HEK293 (cell line): ENCODE measurements around the gene ENAH.
A peak's percentile ranks its signal among the peaks of the same experiment; 100 is the strongest.

ENCODE experiments used
- FEZF1 ChIP-seq: fragments of 450-650 bp; formaldehyde crosslinking; IDR thresholded peaks from 2 replicates; pipeline ENCODE4 v1.5.1; 2016; ENCODE audit warnings: missing biosample characterization, missing genetic modification characterization
- RBAK ChIP-seq: fragments of 450-650 bp; formaldehyde crosslinking; IDR thresholded peaks from 2 replicates; pipeline ENCODE4 v1.5.1; 2016; ENCODE audit warnings: missing biosample characterization, missing genetic modification characterization
- ZEB2 ChIP-seq: fragments of 450-650 bp; formaldehyde crosslinking; IDR thresholded peaks from 2 replicates; pipeline ENCODE4 v1.5.1; 2016; ENCODE audit warnings: missing biosample characterization, missing genetic modification characterization
- ZFP69B ChIP-seq: fragments of 450-650 bp; formaldehyde crosslinking; IDR thresholded peaks from 2 replicates; pipeline ENCODE4 v1.5.1; 2016; ENCODE audit warnings: missing biosample characterization, missing genetic modification characterization
- ZNF184 ChIP-seq: fragments of 450-650 bp; IDR thresholded peaks from 2 replicates; pipeline ENCODE4 v1.5.1; 2018; ENCODE audit warnings: missing biosample characterization, mild to moderate bottlenecking, missing genetic modification characterization
- ZNF266 ChIP-seq: fragments of 450-650 bp; formaldehyde crosslinking; IDR thresholded peaks from 2 replicates; pipeline ENCODE4 v1.5.1; 2016; ENCODE audit warnings: missing biosample characterization, missing genetic modification characterization, low read depth
- ZNF324 ChIP-seq: fragments of 450-650 bp; formaldehyde crosslinking; IDR thresholded peaks from 2 replicates; pipeline ENCODE4 v1.5.1; 2016; ENCODE audit warnings: missing biosample characterization, missing genetic modification characterization
- ZNF335 ChIP-seq: fragments of 450-650 bp; formaldehyde crosslinking; conservative IDR thresholded peaks from 2 replicates; pipeline ENCODE4 v1.5.1; 2016; ENCODE audit warnings: missing biosample characterization, missing genetic modification characterization
- ZNF391 ChIP-seq: fragments of 450-650 bp; formaldehyde crosslinking; IDR thresholded peaks from 2 replicates; pipeline ENCODE4 v1.5.1; 2016; ENCODE audit warnings: low read depth, missing biosample characterization, missing genetic modification characterization, borderline replicate concordance
- ZNF394 ChIP-seq: fragments of 450-650 bp; formaldehyde crosslinking; IDR thresholded peaks from 2 replicates; pipeline ENCODE4 v1.5.1; 2016; ENCODE audit warnings: missing biosample characterization, missing genetic modification characterization, mild to moderate bottlenecking, moderate library complexity, borderline replicate concordance
- ZNF433 ChIP-seq: fragments of 450-650 bp; formaldehyde crosslinking; IDR thresholded peaks from 2 replicates; pipeline ENCODE4 v1.5.1; 2016; ENCODE audit warnings: missing biosample characterization, missing genetic modification characterization, low read depth
- ZNF629 ChIP-seq: fragments of 450-650 bp; formaldehyde crosslinking; IDR thresholded peaks from 2 replicates; pipeline ENCODE4 v1.5.1; 2017; ENCODE audit warnings: missing biosample characterization, missing genetic modification characterization
- ZNF843 ChIP-seq: fragments of 450-650 bp; formaldehyde crosslinking; IDR thresholded peaks from 2 replicates; pipeline ENCODE4 v1.5.1; 2016; ENCODE audit warnings: missing biosample characterization, missing genetic modification characterization
- TF ChIP-seq, protein P1 (sequence below): fragments of 450-650 bp; formaldehyde crosslinking; IDR thresholded peaks from 2 replicates; pipeline ENCODE4 v1.5.1; 2017; ENCODE audit warnings: missing biosample characterization, missing genetic modification characterization
- TF ChIP-seq, protein P2 (sequence below): fragments of 450-650 bp; formaldehyde crosslinking; IDR thresholded peaks from 2 replicates; pipeline ENCODE4 v1.5.1; 2016; ENCODE audit warnings: missing biosample characterization, missing genetic modification characterization
- TF ChIP-seq, protein P3 (sequence below): fragments of 450-650 bp; formaldehyde crosslinking; IDR thresholded peaks from 2 replicates; pipeline ENCODE4 v1.5.1; 2016; ENCODE audit warnings: missing biosample characterization, missing genetic modification characterization
- TF ChIP-seq, protein P4 (sequence below): fragments of 450-650 bp; formaldehyde crosslinking; IDR thresholded peaks from 2 replicates; pipeline ENCODE4 v1.5.1; 2016; ENCODE audit warnings: missing biosample characterization, missing genetic modification characterization
- TF ChIP-seq, protein P5 (sequence below): fragments of 450-650 bp; formaldehyde crosslinking; conservative IDR thresholded peaks from 2 replicates; pipeline ENCODE4 v1.5.1; 2016; ENCODE audit warnings: low read depth, missing biosample characterization, missing genetic modification characterization
- TF ChIP-seq, protein P6 (sequence below): fragments of 450-650 bp; formaldehyde crosslinking; IDR thresholded peaks from 2 replicates; pipeline ENCODE4 v1.5.1; 2017; ENCODE audit warnings: missing biosample characterization, mild to moderate bottlenecking, missing genetic modification characterization, moderate library complexity
- TF ChIP-seq, protein P7 (sequence below): fragments of 450-650 bp; formaldehyde crosslinking; IDR thresholded peaks from 2 replicates; pipeline ENCODE4 v1.5.1; 2016; ENCODE audit warnings: missing biosample characterization, missing genetic modification characterization

Gene ENAH

DNA sequence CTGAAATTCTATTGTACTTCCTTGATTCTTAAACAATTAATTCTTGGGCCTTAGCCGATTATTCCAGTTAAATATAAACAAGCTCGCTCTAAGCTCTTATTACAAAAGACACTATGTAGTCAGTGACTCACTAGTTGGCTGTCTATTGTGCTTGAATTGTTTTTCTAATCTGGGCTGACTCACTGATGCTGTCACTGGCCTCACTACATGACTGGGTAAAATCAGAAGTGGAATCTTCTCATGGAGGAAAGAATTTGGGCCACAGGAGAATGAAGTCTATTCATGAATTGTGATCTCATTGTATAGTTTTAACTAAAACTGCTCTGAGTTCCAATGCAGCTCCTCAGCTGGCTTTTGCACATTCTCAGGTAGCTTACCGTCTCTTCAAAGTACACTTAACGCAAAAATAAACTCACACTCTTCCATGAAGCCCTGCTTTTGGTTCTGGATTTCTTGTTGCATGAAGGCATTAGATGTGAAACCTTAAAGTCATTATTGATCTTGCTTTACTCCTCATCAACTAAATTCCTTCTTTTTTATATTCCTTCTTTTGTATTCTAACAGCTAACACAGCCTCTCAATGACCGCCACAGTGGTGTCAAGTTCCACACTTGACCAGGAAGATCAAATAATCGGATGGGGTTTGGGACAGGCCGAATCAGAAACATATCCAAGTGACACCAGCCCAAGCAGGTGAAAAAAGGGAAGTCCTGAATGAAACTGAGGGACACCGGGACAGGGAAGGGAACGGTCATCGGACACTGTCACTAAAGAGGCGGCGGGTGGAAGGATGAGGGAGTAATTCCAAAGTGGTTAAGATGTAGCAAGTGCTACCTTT is 144.2 kb downstream of the ENAH start (continued):
- TF ChIP-seq ZNF843 (peak; percentile 66), ZNF184 (tag by site-specific recombination) (peak; percentile 97), ZNF324 (tag by site-specific recombination) (peak; percentile 80), ZNF391 (tag by site-specific recombination) (peak; percentile 71; the same call in 1 of the 2 replicates), ZNF433 (tag by site-specific recombination) (no peak), RBAK (tag by site-specific recombination) (no peak), ZNF394 (tag by site-specific recombination) (peak; percentile 62), ZFP69B (tag by site-specific recombination) (peak; percentile 82; the same call in 1 of the 2 replicates), FEZF1 (peak; percentile 84), ZNF335 (tag by site-specific recombination) (peak; percentile 51; the same call in 1 of the 2 replicates), ZEB2 (tag by site-specific recombination) (peak; percentile 99), ZNF629 (tag by site-specific recombination) (peak; percentile 100), ZNF266 (tag by site-specific recombination) (no peak)
- TF ChIP-seq, protein P1, sequence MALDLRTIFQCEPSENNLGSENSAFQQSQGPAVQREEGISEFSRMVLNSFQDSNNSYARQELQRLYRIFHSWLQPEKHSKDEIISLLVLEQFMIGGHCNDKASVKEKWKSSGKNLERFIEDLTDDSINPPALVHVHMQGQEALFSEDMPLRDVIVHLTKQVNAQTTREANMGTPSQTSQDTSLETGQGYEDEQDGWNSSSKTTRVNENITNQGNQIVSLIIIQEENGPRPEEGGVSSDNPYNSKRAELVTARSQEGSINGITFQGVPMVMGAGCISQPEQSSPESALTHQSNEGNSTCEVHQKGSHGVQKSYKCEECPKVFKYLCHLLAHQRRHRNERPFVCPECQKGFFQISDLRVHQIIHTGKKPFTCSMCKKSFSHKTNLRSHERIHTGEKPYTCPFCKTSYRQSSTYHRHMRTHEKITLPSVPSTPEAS (tag by site-specific recombination) = no peak
- TF ChIP-seq, protein P2, sequence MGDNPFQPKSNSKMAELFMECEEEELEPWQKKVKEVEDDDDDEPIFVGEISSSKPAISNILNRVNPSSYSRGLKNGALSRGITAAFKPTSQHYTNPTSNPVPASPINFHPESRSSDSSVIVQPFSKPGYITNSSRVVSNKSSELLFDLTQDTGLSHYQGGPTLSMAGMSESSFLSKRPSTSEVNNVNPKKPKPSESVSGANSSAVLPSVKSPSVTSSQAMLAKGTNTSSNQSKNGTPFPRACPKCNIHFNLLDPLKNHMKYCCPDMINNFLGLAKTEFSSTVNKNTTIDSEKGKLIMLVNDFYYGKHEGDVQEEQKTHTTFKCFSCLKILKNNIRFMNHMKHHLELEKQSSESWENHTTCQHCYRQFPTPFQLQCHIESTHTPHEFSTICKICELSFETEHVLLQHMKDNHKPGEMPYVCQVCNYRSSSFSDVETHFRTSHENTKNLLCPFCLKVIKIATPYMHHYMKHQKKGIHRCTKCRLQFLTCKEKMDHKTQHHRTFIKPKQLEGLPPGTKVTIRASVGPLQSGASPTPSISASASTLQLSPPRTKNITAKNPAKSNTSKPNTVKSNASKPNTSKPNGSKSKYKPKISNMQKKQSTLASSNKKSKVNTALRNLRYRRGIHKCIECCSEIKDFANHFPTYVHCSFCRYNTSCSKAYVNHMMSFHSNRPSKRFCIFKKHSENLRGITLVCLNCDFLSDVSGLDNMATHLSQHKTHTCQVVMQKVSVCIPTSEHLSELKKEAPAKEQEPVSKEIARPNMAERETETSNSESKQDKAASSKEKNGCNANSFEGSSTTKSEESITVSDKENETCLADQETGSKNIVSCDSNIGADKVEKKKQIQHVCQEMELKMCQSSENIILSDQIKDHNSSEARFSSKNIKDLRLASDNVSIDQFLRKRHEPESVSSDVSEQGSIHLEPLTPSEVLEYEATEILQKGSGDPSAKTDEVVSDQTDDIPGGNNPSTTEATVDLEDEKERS (tag by site-specific recombination) = no peak
- TF ChIP-seq, protein P3, sequence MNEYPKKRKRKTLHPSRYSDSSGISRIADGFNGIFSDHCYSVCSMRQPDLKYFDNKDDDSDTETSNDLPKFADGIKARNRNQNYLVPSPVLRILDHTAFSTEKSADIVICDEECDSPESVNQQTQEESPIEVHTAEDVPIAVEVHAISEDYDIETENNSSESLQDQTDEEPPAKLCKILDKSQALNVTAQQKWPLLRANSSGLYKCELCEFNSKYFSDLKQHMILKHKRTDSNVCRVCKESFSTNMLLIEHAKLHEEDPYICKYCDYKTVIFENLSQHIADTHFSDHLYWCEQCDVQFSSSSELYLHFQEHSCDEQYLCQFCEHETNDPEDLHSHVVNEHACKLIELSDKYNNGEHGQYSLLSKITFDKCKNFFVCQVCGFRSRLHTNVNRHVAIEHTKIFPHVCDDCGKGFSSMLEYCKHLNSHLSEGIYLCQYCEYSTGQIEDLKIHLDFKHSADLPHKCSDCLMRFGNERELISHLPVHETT (tag by site-specific recombination) = peak; percentile 94
- TF ChIP-seq, protein P4, sequence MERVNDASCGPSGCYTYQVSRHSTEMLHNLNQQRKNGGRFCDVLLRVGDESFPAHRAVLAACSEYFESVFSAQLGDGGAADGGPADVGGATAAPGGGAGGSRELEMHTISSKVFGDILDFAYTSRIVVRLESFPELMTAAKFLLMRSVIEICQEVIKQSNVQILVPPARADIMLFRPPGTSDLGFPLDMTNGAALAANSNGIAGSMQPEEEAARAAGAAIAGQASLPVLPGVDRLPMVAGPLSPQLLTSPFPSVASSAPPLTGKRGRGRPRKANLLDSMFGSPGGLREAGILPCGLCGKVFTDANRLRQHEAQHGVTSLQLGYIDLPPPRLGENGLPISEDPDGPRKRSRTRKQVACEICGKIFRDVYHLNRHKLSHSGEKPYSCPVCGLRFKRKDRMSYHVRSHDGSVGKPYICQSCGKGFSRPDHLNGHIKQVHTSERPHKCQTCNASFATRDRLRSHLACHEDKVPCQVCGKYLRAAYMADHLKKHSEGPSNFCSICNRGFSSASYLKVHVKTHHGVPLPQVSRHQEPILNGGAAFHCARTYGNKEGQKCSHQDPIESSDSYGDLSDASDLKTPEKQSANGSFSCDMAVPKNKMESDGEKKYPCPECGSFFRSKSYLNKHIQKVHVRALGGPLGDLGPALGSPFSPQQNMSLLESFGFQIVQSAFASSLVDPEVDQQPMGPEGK = peak; percentile 37; the same call in 1 of the 2 replicates
- TF ChIP-seq, protein P5, sequence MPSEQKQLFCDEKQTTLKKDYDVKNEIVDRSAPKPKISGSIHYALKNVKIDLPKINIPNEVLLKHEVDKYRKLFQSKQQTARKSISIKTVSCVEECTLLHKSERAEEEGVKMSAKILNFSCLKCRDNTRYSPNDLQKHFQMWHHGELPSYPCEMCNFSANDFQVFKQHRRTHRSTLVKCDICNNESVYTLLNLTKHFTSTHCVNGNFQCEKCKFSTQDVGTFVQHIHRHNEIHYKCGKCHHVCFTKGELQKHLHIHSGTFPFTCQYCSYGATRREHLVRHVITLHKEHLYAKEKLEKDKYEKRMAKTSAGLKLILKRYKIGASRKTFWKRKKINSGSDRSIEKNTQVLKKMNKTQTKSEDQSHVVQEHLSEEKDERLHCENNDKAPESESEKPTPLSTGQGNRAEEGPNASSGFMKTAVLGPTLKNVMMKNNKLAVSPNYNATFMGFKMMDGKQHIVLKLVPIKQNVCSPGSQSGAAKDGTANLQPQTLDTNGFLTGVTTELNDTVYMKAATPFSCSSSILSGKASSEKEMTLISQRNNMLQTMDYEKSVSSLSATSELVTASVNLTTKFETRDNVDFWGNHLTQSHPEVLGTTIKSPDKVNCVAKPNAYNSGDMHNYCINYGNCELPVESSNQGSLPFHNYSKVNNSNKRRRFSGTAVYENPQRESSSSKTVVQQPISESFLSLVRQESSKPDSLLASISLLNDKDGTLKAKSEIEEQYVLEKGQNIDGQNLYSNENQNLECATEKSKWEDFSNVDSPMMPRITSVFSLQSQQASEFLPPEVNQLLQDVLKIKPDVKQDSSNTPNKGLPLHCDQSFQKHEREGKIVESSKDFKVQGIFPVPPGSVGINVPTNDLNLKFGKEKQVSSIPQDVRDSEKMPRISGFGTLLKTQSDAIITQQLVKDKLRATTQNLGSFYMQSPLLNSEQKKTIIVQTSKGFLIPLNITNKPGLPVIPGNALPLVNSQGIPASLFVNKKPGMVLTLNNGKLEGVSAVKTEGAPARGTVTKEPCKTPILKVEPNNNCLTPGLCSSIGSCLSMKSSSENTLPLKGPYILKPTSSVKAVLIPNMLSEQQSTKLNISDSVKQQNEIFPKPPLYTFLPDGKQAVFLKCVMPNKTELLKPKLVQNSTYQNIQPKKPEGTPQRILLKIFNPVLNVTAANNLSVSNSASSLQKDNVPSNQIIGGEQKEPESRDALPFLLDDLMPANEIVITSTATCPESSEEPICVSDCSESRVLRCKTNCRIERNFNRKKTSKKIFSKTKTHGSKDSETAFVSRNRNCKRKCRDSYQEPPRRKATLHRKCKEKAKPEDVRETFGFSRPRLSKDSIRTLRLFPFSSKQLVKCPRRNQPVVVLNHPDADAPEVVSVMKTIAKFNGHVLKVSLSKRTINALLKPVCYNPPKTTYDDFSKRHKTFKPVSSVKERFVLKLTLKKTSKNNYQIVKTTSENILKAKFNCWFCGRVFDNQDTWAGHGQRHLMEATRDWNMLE (tag by site-specific recombination) = peak; percentile 42; the same call in 1 of the 2 replicates
- TF ChIP-seq, protein P6, sequence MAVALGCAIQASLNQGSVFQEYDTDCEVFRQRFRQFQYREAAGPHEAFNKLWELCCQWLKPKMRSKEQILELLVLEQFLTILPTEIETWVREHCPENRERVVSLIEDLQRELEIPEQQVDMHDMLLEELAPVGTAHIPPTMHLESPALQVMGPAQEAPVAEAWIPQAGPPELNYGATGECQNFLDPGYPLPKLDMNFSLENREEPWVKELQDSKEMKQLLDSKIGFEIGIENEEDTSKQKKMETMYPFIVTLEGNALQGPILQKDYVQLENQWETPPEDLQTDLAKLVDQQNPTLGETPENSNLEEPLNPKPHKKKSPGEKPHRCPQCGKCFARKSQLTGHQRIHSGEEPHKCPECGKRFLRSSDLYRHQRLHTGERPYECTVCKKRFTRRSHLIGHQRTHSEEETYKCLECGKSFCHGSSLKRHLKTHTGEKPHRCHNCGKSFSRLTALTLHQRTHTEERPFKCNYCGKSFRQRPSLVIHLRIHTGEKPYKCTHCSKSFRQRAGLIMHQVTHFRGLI (tag by site-specific recombination) = peak; percentile 68; the same call in 1 of the 2 replicates
- TF ChIP-seq, protein P7, sequence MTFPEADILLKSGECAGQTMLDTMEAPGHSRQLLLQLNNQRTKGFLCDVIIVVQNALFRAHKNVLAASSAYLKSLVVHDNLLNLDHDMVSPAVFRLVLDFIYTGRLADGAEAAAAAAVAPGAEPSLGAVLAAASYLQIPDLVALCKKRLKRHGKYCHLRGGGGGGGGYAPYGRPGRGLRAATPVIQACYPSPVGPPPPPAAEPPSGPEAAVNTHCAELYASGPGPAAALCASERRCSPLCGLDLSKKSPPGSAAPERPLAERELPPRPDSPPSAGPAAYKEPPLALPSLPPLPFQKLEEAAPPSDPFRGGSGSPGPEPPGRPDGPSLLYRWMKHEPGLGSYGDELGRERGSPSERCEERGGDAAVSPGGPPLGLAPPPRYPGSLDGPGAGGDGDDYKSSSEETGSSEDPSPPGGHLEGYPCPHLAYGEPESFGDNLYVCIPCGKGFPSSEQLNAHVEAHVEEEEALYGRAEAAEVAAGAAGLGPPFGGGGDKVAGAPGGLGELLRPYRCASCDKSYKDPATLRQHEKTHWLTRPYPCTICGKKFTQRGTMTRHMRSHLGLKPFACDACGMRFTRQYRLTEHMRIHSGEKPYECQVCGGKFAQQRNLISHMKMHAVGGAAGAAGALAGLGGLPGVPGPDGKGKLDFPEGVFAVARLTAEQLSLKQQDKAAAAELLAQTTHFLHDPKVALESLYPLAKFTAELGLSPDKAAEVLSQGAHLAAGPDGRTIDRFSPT = peak; percentile 95
